SH-SY5Y (cell line): Measurements from ENCODE around the gene CNIH4.

Source experiments
- GATA2 ChIP-seq: IDR thresholded peaks from 2 replicates; pipeline ENCODE4 v1.6.1; 2011; ENCODE audit warnings: mild to moderate bottlenecking, low read depth, low read length
- GATA3 ChIP-seq: IDR thresholded peaks from 2 replicates; pipeline ENCODE4 v1.6.1; 2011; ENCODE audit warnings: low read depth, mild to moderate bottlenecking, low read length, moderate library complexity

GRCh38 chr1:224356685-224357625, at the start of gene CNIH4:
- TF ChIP-seq GATA2 = no peak
- no peak for TF ChIP-seq GATA3
